Smooth muscle cell (in vitro differentiated cells): ENCODE results near the gene SP3. TPM values are rescaled to one million over a fixed set of nuclear protein-coding genes. Genes with fewer than 3 reads are reported as not detected.

Experiments
- DNase-seq: peaks from one replicate; lab custom pipeline; 2025; ENCODE audit not compliant: unreplicated experiment; lab: John Stamatoyannopoulos, UW
- H2AFZ ChIP-seq: fragments of 200-600 bp; sonication (generic); 2 replicates; pipeline ENCODE4 v1.6.0; 2016; ENCODE audit warnings: antibody characterized with exemption, low read depth, mild to moderate bottlenecking
- H3F3A ChIP-seq: fragments of 200-600 bp; sonication (generic); 2 replicates; pipeline ENCODE4 v1.6.0; 2017; ENCODE audit warnings: antibody characterized with exemption, low read depth
- H3K27ac ChIP-seq: fragments of 200-600 bp; sonication (generic); 2 replicates; pipeline ENCODE4 v1.5.1; 2016; ENCODE audit warnings: low read depth, mild to moderate bottlenecking
- H3K27me3 ChIP-seq: fragments of 200-600 bp; sonication (generic); 2 replicates; pipeline ENCODE4 v1.6.1; 2016; ENCODE audit warnings: low read depth, mild to moderate bottlenecking
- H3K36me3 ChIP-seq: fragments of 200-600 bp; sonication (generic); 2 replicates; pipeline ENCODE4 v1.5.1; 2016; ENCODE audit warnings: low read depth
- H3K4me1 ChIP-seq: fragments of 200-600 bp; sonication (generic); 2 replicates; pipeline ENCODE4 v1.5.1; 2016; ENCODE audit warnings: low read depth
- H3K4me2 ChIP-seq: fragments of 200-600 bp; sonication (generic); 2 replicates; pipeline ENCODE4 v1.6.0; 2016; ENCODE audit warnings: mild to moderate bottlenecking
- H3K4me3 ChIP-seq: fragments of 200-600 bp; sonication (generic); 2 replicates; pipeline ENCODE4 v1.5.1; 2016; ENCODE audit warnings: mild to moderate bottlenecking
- H3K79me2 ChIP-seq: fragments of 200-600 bp; sonication (generic); 2 replicates; pipeline ENCODE4 v1.6.0; 2016; ENCODE audit warnings: low read depth, mild to moderate bottlenecking
- H3K9ac ChIP-seq: fragments of 200-600 bp; sonication (generic); 2 replicates; pipeline ENCODE4 v1.6.0; 2016; ENCODE audit warnings: low read depth
- H3K9me3 ChIP-seq: fragments of 200-600 bp; sonication (generic); replicated peaks from 2 replicates; pipeline ENCODE4 v1.5.1; 2016; ENCODE audit warnings: low read depth
- H4K20me1 ChIP-seq: fragments of 200-600 bp; sonication (generic); 2 replicates; pipeline ENCODE4 v1.6.0; 2016; ENCODE audit warnings: low read depth
- WGBS: methylation state at CpG from one replicate; pipeline ENCODE4 v1.1.7; 2016; ENCODE audit warnings: low lambda C conversion rate; 5-methylcytosine and 5-hydroxymethylcytosine counted together
- polyA plus RNA-seq: library from polyadenylated mRNA; unstranded; fragments of >200 nt; fragmentation: Nextera tagmentation; extraction: Ambion mirVana; gene quantifications from 2 replicates; pipeline ENCODE4 v1.2.1, GENCODE V29; 2016
- total RNA-seq: library from RNA; depleted of rRNA; stranded (reverse); fragments of >200 nt; gene quantifications from 2 replicates; pipeline ENCODE4 v1.2.3, GENCODE V29; 2014
- TF ChIP-seq, protein P1 (sequence below): fragments of 200-600 bp; sonication (generic); IDR thresholded peaks from 2 replicates; pipeline ENCODE4 v1.5.1; 2017; ENCODE audit warnings: borderline replicate concordance, mild to moderate bottlenecking, antibody characterized with exemption; ENCODE audit not compliant: insufficient read depth, poor library complexity, severe bottlenecking

SP3 gene
- total and polyA plus RNA-seq, 2 experiments from 2014 or later, result 24.5 to 84.5 TPM

GRCh38 chr2:173862612-173863217 is 102.5 kb downstream of the SP3 start:
- TF ChIP-seq, protein P1, sequence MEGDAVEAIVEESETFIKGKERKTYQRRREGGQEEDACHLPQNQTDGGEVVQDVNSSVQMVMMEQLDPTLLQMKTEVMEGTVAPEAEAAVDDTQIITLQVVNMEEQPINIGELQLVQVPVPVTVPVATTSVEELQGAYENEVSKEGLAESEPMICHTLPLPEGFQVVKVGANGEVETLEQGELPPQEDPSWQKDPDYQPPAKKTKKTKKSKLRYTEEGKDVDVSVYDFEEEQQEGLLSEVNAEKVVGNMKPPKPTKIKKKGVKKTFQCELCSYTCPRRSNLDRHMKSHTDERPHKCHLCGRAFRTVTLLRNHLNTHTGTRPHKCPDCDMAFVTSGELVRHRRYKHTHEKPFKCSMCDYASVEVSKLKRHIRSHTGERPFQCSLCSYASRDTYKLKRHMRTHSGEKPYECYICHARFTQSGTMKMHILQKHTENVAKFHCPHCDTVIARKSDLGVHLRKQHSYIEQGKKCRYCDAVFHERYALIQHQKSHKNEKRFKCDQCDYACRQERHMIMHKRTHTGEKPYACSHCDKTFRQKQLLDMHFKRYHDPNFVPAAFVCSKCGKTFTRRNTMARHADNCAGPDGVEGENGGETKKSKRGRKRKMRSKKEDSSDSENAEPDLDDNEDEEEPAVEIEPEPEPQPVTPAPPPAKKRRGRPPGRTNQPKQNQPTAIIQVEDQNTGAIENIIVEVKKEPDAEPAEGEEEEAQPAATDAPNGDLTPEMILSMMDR, result no peak
- Histone ChIP-seq H2AFZ (no peak overlapping the region), H3K27me3 (no peaks in the 10 kb centered on the region), H3K9ac (no peak overlapping the region), H3K4me1 (peaks cover 9% of the 10 kb centered on the region), H3K9me3 (no peaks in the 10 kb centered on the region), H3K27ac (no peak overlapping the region), H3K36me3 (no peaks in the 10 kb centered on the region), H3K4me2 (no peak overlapping the region), H3K4me3 (no peak overlapping the region), H4K20me1 (no peaks in the 10 kb centered on the region), H3F3A (no peaks in the 10 kb centered on the region), H3K79me2 (no peaks in the 10 kb centered on the region)
- 91% methylated on average over 4 of the region's 4 CpGs for WGBS
- DNase-seq, result no peak

- TF ChIP-seq, protein P1, result no peak
- Histone ChIP-seq H3K27me3 (no peaks in the 10 kb centered on the region), H3K79me2 (no peaks in the 10 kb centered on the region), H3K4me2 (no peak overlapping the region), H3F3A (no peaks in the 10 kb centered on the region), H3K9ac (no peak overlapping the region), H3K4me3 (no peak overlapping the region), H3K36me3 (no peaks in the 10 kb centered on the region), H3K27ac (no peak overlapping the region), H2AFZ (no peak overlapping the region), H3K4me1 (no peaks in the 10 kb centered on the region), H4K20me1 (no peaks in the 10 kb centered on the region), H3K9me3 (no peaks in the 10 kb centered on the region)
- 56% methylated on average over 6 of the region's 6 CpGs for WGBS
- DNase-seq, result no peak
Measured at GRCh38 chr2:173860566-173860965, 104.6 kb downstream of the SP3 start.

- Histone ChIP-seq H3K79me2 (no peaks in the 10 kb centered on the region), H3K9me3 (no peaks in the 10 kb centered on the region), H3K9ac (no peak overlapping the region), H3K4me3 (no peak overlapping the region), H3K27ac (no peak overlapping the region), H3K36me3 (no peaks in the 10 kb centered on the region), H3K4me1 (no peaks in the 10 kb centered on the region), H3F3A (no peaks in the 10 kb centered on the region), H2AFZ (no peak overlapping the region), H3K4me2 (no peak overlapping the region), H3K27me3 (no peaks in the 10 kb centered on the region), H4K20me1 (no peaks in the 10 kb centered on the region)
- no peak for DNase-seq
- TF ChIP-seq, protein P1, result no peak
- 60% methylated on average over 2 of the region's 2 CpGs for WGBS
Measured at GRCh38 chr2:173860082-173860481, 105.1 kb downstream of the SP3 start.

GRCh38 chr2:173858291-173858731 is 106.9 kb downstream of the SP3 start:
- Histone ChIP-seq H3K27me3 (no peaks in the 10 kb centered on the region), H3K9me3 (no peaks in the 10 kb centered on the region), H3K4me3 (no peak overlapping the region), H2AFZ (no peak overlapping the region), H3F3A (no peaks in the 10 kb centered on the region), H3K9ac (no peak overlapping the region), H4K20me1 (no peaks in the 10 kb centered on the region), H3K4me1 (no peaks in the 10 kb centered on the region), H3K79me2 (no peaks in the 10 kb centered on the region), H3K36me3 (no peaks in the 10 kb centered on the region), H3K4me2 (no peak overlapping the region), H3K27ac (no peak overlapping the region)
- DNase-seq, result no peak
- TF ChIP-seq, protein P1, result no peak
- 81% methylated on average over 10 of the region's 10 CpGs for WGBS
